ENCODE results near the gene RNF26. TPM values are rescaled to one million over a fixed set of nuclear protein-coding genes. Genes with fewer than 3 reads are reported as not detected.
A peak's percentile ranks its signal among the peaks of the same experiment; 100 is the strongest.

Gene RNF26
- 4.1 and 6.8 TPM in 2 replicates for total RNA-seq (2014; rRNA removed; shearing (Covaris generic))

- DNase-seq (ENCODE audit: low spot score) = peak; percentile 97
Measured at GRCh38 chr11:119334174-119334930, at the start of gene RNF26. Gene RNF26, plus strand, starts transcription at chr11:119334527. Its CDS starts 596 bp downstream, at chr11:119335123.

GRCh38 chr11:119285431-119285830 is 48.9 kb upstream of the RNF26 start:
- DNase-seq (ENCODE audit: low spot score) = no peak

- no peak for DNase-seq (ENCODE audit: low spot score)
Measured at GRCh38 chr11:119288219-119288618, 46.1 kb upstream of the RNF26 start.

- DNase-seq (ENCODE audit: low spot score) = no peak
Measured at GRCh38 chr11:119290894-119291497, 43.3 kb upstream of the RNF26 start.

- no peak for DNase-seq (ENCODE audit: low spot score)
Measured at GRCh38 chr11:119293461-119293860, 40.9 kb upstream of the RNF26 start.

GRCh38 chr11:119295178-119295577 is 39.1 kb upstream of the RNF26 start:
- DNase-seq (ENCODE audit: low spot score) = no peak

- no peak for DNase-seq (ENCODE audit: low spot score)
Measured at GRCh38 chr11:119297938-119298337, 36.4 kb upstream of the RNF26 start.

GRCh38 chr11:119298726-119299125 is 35.6 kb upstream of the RNF26 start:
- no peak for DNase-seq (ENCODE audit: low spot score)

GRCh38 chr11:119299416-119299815 is 34.9 kb upstream of the RNF26 start:
- DNase-seq (ENCODE audit: low spot score) = no peak

- no peak for DNase-seq (ENCODE audit: low spot score)
Measured at GRCh38 chr11:119300198-119300964, 33.9 kb upstream of the RNF26 start.

GRCh38 chr11:119303227-119303718 is 31.1 kb upstream of the RNF26 start:
- no peak for DNase-seq (ENCODE audit: low spot score)

- DNase-seq (ENCODE audit: low spot score) = no peak
Measured at GRCh38 chr11:119305556-119306372, 28.6 kb upstream of the RNF26 start.

GRCh38 chr11:119306373-119306890 is 27.9 kb upstream of the RNF26 start:
- no peak for DNase-seq (ENCODE audit: low spot score)

- no peak for DNase-seq (ENCODE audit: low spot score)
Measured at GRCh38 chr11:119307219-119307618, 27.1 kb upstream of the RNF26 start.

GRCh38 chr11:119307974-119308373 is 26.4 kb upstream of the RNF26 start:
- no peak for DNase-seq (ENCODE audit: low spot score)

- no peak for DNase-seq (ENCODE audit: low spot score)
Measured at GRCh38 chr11:119309411-119309810, 24.9 kb upstream of the RNF26 start.

GRCh38 chr11:119309953-119310681 is 24.2 kb upstream of the RNF26 start:
- DNase-seq (ENCODE audit: low spot score) = no peak

GRCh38 chr11:119310682-119311052 is 23.7 kb upstream of the RNF26 start:
- no peak for DNase-seq (ENCODE audit: low spot score)

- DNase-seq (ENCODE audit: low spot score) = no peak
Measured at GRCh38 chr11:119314726-119315125, 19.6 kb upstream of the RNF26 start.

- peak; percentile 44 for DNase-seq (ENCODE audit: low spot score)
Measured at GRCh38 chr11:119315131-119316015, 19.0 kb upstream of the RNF26 start.

Measured in H4 (cell line).